Glutamatergic neuron (in vitro differentiated cells): ENCODE data around the gene CREB3L4. TPM values are rescaled to one million over a fixed set of nuclear protein-coding genes. Genes with fewer than 3 reads are reported as not detected.

Experiments
- DNase-seq: peaks from one replicate; pipeline ENCODE4 v3.0.0; 2022
- H3K27ac Mint-ChIP-seq: one replicate; pipeline ENCODE4 v1.8.0; 2020; ENCODE audit warnings: mild to moderate bottlenecking, mixed read lengths, inconsistent platforms; ENCODE audit not compliant: unreplicated experiment
- H3K27me3 Mint-ChIP-seq: one replicate; pipeline ENCODE4 v1.8.0; 2020; ENCODE audit warnings: mild to moderate bottlenecking, moderate library complexity, mixed read lengths, inconsistent platforms; ENCODE audit not compliant: unreplicated experiment
- H3K36me3 Mint-ChIP-seq: one replicate; pipeline ENCODE4 v1.8.0; 2020; ENCODE audit warnings: mild to moderate bottlenecking, mixed read lengths, inconsistent platforms; ENCODE audit not compliant: unreplicated experiment
- H3K4me1 Mint-ChIP-seq: one replicate; pipeline ENCODE4 v1.8.0; 2020; ENCODE audit warnings: mild to moderate bottlenecking, low read depth, mixed read lengths, inconsistent platforms; ENCODE audit not compliant: unreplicated experiment
- H3K4me3 Mint-ChIP-seq: one replicate; pipeline ENCODE4 v1.8.0; 2020; ENCODE audit warnings: mild to moderate bottlenecking, mixed read lengths, inconsistent platforms; ENCODE audit not compliant: unreplicated experiment
- H3K9me3 Mint-ChIP-seq: one replicate; pipeline ENCODE4 v1.8.0; 2020; ENCODE audit warnings: mild to moderate bottlenecking, moderate library complexity, mixed read lengths, inconsistent platforms; ENCODE audit not compliant: unreplicated experiment
- total RNA-seq: library from RNA; stranded (reverse); fragmentation: NEBNext Ultra II Directional; extraction: Animal tissue kit (Norgen Biotek cat#: 25700); gene quantifications from one replicate; pipeline ENCODE4 v1.2.1, GENCODE V29; 2021; ENCODE audit not compliant: unreplicated experiment
- TF ChIP-seq, protein P1 (sequence below): fragments of 200-600 bp; sonication (generic); IDR thresholded peaks from one replicate; pipeline ENCODE4 v1.5.0; 2021; ENCODE audit not compliant: partially characterized antibody, unreplicated experiment

Gene CREB3L4
- total RNA-seq, 1 donor from 2014 or later = 14.3 TPM

DNA sequence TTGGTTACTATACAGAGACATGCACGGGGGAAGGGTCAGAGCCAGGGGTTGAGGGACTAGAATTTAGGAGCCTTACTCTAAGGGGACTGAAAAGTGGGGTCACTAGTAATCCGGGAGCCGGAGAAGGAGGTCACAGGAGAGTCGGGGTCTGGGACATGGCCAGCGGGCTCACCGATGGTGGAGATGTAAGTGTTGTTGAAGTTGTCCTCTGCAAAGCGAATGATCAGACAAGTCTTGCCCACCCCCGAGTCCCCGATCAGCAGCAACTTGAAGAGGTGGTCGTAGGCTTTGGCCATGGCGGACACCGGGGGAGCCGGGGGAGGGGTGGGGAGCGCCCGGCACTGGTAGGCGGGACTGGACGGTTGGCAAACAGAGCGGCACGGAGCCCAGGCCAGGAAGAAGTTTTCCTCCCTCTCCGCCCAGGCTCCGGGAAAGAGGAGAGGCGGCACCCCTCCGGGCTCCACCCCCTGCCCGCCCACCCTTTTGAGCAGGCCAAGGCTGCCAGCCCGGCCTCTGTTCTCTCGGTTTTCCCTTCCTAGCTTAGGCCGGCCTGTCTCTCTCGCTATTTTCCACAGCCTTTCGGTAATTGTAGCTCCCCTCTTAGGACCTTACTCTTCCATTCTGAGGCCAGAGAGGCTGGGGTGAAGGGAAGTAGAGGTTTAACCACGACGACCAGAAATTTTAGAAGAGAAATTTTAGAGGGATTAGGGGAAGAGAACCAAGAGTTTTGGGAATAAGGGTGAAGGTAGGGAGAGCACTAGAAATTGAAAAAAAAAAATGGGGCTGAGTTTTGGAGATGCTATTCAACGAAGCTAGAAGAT is 18.4 kb downstream of the CREB3L4 start, which contains the start of gene RAB13:
RAB13 (minus strand) TSS at position 399 of the 821 bp plus-strand sequence; CDS start at position 296, 103 bp downstream.
- H3K4me1 Mint-ChIP-seq = peaks cover 15% of the 10 kb centered on the region
- H3K9me3 Mint-ChIP-seq = peaks cover 8% of the 10 kb centered on the region
- H3K27ac Mint-ChIP-seq = peak within 1 kb of the TSS; percentile 33

DNA sequence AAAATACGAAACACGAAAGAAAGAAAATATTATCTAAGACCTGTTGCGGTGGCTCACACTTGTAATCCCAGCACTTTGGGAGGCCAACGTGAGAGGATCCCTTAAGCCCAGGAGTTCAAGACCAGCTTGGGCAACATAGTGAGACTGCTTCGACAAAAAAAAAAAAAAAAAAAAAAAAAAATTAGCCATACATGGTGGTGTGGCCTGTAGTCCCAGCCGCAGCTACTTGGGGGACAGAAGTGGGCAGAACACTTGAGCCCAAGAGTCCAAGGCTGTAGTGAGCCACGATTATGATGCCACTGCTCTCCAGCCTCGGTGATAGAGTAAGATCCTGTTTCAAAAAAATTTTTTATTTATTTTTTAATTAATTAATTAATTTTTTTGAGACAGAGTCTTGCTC is 19.9 kb downstream of the CREB3L4 start:
- H3K27ac Mint-ChIP-seq = no peak overlapping the region
- H3K36me3 Mint-ChIP-seq = no peaks in the 10 kb centered on the region
- H3K27me3 Mint-ChIP-seq = peaks cover 10% of the 10 kb centered on the region
- no peak for DNase-seq
- no peak overlapping the region for H3K4me3 Mint-ChIP-seq
- TF ChIP-seq, protein P1, sequence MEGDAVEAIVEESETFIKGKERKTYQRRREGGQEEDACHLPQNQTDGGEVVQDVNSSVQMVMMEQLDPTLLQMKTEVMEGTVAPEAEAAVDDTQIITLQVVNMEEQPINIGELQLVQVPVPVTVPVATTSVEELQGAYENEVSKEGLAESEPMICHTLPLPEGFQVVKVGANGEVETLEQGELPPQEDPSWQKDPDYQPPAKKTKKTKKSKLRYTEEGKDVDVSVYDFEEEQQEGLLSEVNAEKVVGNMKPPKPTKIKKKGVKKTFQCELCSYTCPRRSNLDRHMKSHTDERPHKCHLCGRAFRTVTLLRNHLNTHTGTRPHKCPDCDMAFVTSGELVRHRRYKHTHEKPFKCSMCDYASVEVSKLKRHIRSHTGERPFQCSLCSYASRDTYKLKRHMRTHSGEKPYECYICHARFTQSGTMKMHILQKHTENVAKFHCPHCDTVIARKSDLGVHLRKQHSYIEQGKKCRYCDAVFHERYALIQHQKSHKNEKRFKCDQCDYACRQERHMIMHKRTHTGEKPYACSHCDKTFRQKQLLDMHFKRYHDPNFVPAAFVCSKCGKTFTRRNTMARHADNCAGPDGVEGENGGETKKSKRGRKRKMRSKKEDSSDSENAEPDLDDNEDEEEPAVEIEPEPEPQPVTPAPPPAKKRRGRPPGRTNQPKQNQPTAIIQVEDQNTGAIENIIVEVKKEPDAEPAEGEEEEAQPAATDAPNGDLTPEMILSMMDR = no peak
- H3K9me3 Mint-ChIP-seq = peaks cover 8% of the 10 kb centered on the region
- H3K4me1 Mint-ChIP-seq = peaks cover 21% of the 10 kb centered on the region

More for the DNA sequence above, 18.4 kb downstream of the CREB3L4 start, which contains the start of gene RAB13:
- peak within 1 kb of the TSS; percentile 94 for H3K4me3 Mint-ChIP-seq
- TF ChIP-seq, protein P1 = no peak
- peaks cover 10% of the 10 kb centered on the region for H3K27me3 Mint-ChIP-seq
- DNase-seq = peak; percentile 66
- no peaks in the 10 kb centered on the region for H3K36me3 Mint-ChIP-seq

DNA sequence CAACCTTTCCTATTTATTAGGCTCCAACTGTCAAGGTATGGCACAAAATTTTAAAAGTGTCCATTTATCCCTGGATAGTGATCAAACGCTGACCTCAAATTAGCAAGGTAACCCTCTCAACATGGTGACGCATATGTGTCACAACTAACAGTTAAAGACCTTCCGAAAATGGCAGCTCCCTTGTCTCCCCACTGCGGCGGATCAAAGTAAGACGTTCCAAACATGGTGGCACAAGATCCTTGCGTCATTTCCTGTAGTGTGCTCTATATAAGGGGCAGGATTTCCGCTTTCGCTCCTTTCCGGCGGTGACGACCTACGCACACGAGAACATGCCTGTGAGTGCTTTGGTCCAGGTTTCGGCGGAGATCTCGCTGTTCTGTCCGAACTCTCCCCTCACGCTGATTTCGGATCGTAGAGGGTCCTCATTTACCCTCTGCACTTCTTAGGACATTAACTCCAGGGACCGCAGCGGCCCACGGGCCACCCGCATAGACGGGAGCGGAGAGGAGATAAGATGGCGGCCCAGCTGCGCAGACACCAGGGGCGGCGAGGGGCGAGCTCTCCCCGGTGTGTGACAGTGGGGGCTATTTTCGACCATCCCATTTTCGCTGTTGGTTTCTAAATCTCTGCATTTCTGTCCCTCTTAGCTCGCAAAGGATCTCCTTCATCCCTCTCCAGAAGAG is 22.9 kb downstream of the CREB3L4 start, which contains the start of gene RPS27:
RPS27 (plus strand) TSS at position 295 of the 683 bp plus-strand sequence; CDS start at position 330, 35 bp downstream.
- peaks cover 17% of the 10 kb centered on the region for H3K4me1 Mint-ChIP-seq
- H3K9me3 Mint-ChIP-seq = peaks cover 6% of the 10 kb centered on the region
- H3K4me3 Mint-ChIP-seq = peak within 1 kb of the TSS; percentile 93
- no peaks in the 10 kb centered on the region for H3K36me3 Mint-ChIP-seq
- TF ChIP-seq, protein P1 = no peak
- DNase-seq = peak; percentile 68
- H3K27ac Mint-ChIP-seq = peak within 1 kb of the TSS; percentile 94
- H3K27me3 Mint-ChIP-seq = peaks cover 10% of the 10 kb centered on the region

DNA sequence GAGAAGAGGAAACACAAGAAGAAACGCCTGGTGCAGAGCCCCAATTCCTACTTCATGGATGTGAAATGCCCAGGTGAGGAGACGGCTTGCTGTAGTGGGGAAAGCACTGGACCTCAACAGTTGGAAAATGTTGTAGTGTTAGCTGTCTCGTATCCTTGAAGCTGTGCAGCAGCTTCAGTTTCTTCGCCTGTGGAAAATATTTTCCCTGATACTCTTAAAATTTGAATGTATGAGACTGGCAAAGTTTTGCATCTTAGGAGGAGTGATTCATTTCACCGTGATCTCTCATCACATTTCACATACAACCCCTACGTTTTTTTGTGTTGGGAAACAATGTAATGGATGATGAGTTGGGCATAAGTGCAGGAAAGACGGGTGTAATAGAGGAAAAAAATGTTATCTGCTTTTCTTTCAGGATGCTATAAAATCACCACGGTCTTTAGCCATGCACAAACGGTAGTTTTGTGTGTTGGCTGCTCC is 23.5 kb downstream of the CREB3L4 start:
- Mint-ChIP-seq H3K36me3 (no peaks in the 10 kb centered on the region), H3K27ac (peak overlapping the region; percentile 94)

More for the DNA sequence above, 23.5 kb downstream of the CREB3L4 start:
- H3K4me3 Mint-ChIP-seq = peak overlapping the region; percentile 93
- DNase-seq = no peak
- TF ChIP-seq, protein P1 = no peak
- H3K27me3 Mint-ChIP-seq = peaks cover 7% of the 10 kb centered on the region
- H3K4me1 Mint-ChIP-seq = peaks cover 13% of the 10 kb centered on the region
- H3K9me3 Mint-ChIP-seq = peaks cover 6% of the 10 kb centered on the region
